Measurements from ENCODE around the gene AK4. TPM values are rescaled to one million over a fixed set of nuclear protein-coding genes. Genes with fewer than 3 reads are reported as not detected.

Gene AK4
- polyA plus RNA-seq, 1 donor (not counting 4 experiments of a cell fraction or from before 2014, with no cell fraction given): 90.0 TPM

DNA sequence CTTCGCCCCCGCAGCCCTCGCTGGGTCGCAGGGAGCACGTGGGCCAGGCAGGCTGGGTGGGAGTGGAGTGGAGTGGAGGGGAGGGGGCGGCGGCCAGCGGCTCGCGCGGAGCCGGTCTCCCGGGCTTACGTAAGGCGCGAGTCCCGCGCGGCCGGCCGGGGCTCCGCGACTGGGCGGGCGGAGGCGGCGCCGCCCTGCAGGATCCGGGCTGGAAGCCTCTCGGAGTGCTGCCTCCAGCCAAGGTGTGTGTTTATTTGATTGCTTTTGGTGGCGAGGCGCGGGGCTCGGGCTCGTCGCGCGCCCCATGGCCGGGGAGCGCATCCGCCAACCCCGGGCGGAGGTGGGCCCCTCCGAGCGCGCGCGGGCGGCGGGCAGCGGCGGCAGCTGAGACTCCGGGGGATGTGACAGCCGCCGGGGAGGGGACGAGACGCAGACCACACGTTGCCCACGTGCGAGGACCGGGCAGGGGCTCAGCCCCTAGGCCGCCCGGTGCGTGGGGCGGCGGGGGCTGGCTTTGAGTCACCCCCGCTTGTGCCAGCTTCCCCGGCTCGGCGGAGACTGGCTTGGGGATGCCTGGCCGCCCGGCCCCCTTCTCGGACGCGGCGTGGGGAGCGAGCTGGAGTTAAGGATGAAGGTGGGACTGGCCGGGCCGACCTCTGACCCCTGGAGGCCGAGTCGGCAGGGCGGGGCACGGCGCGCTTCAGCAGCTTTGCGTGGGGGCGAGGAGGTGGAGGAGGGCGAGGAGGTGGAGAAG is 402 bp upstream of the AK4 start:
- peaks cover 18% of the 10 kb centered on the region for H3K79me2 ChIP-seq (ENCODE audit: control insufficient read depth, insufficient read depth, low read length)

DNA sequence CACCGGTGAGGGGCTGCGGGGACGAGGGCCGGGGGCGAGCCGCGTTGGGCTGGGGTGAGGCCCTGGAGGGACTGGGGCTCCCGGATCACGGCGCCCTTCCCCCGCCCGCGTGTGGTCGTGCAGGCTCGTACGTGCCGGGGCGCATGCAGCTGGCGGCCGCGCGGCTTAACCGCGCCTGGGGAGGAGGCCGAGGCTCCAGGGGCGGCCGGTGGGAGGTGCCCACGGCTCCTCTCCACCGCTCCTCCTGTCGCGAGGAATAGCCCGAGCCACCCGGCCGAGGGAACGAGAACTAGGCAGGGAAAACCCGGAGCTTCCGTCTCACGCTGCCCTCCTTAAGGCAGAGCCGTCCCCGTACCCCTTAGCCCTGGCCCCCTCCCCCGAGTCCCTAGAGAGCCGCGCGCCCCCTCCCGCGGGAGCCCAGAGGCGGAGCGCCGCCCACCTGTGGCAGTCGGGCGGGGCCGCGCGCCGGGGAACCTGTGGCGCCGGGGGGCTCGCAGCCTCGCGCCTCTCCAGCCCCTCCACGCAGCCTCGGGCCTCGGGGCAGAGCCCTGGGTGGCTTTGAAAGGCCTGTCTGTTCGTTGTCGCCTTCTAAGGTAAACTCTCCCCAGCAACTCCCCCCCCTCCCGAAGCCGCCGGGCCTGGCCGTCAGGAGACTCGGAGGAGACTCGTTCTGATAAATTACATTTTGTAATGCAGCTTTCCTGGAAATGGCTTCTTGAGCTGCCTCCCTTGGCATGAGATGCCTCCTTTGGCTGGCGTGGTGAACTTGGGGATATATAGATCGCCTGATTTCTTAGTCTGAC is 746 bp downstream of the AK4 start:
- Histone ChIP-seq H3K27me3 (ENCODE audit: control insufficient read depth, extremely low read depth, insufficient read depth, low read length) (no peaks in the 10 kb centered on the region), H3K9me1 (ENCODE audit: control insufficient read depth, extremely low read depth, insufficient read depth, low read length) (peaks cover 2% of the 10 kb centered on the region), H3K9me3 (ENCODE audit: control insufficient read depth, low read depth, low read length) (no peaks in the 10 kb centered on the region), H3K9ac (ENCODE audit: control insufficient read depth, extremely low read depth, insufficient read depth, low read length) (peak overlapping the region; percentile 78), H4K20me1 (ENCODE audit: control insufficient read depth, extremely low read depth, insufficient read depth, low read length) (no peaks in the 10 kb centered on the region), H3K79me2 (ENCODE audit: control insufficient read depth, insufficient read depth, low read length) (peaks cover 28% of the 10 kb centered on the region), H3K27ac (ENCODE audit: control insufficient read depth, insufficient read depth, low read length) (peak overlapping the region; percentile 58), H3K4me1 (ENCODE audit: control insufficient read depth, extremely low read depth, insufficient read depth, low read length) (peaks cover 18% of the 10 kb centered on the region), H3K4me3 (ENCODE audit: control insufficient read depth in 2 of 3, extremely low read depth in 1 of 3, insufficient read depth in 2 of 3, low read depth in 1 of 3, low read length in 3 of 3) (peak overlapping the region; percentile 78 to 85 (median 85)), H3K36me3 (ENCODE audit: control insufficient read depth in 2 of 2, extremely low read depth in 1 of 2, insufficient read depth in 2 of 2, low read length in 2 of 2) (peaks cover 2 to 3% of the 10 kb centered on the region in 2 experiments), H2AFZ (ENCODE audit: control insufficient read depth, low read length) (peak overlapping the region; percentile 80), H3K4me2 (ENCODE audit: control insufficient read depth, extremely low read depth, insufficient read depth, low read depth, low read length) (peak overlapping the region; percentile 96)
- TF ChIP-seq EZH2 (IDR thresholded peaks at IDR 0.05; ENCODE audit: low read length): no peak
- TF ChIP-seq CTCF (optimal IDR thresholded peaks at IDR 0.05 in 1 of 3, IDR thresholded peaks at IDR 0.05 in 1 of 3, conservative IDR thresholded peaks at IDR 0.05 in 1 of 3; ENCODE audit: extremely low read depth in 1 of 3, insufficient read depth in 2 of 3, low read length in 3 of 3): no peak
- DNase-seq (ENCODE audit: low read depth, low spot score) (no peak), FAIRE-seq (no peak)
- dilution Hi-C loops (cut with MboI; ENCODE audit: extremely low pct_ligation_motif_present, low sequenced_read_pairs): no loop called here

More for the DNA sequence above, 402 bp upstream of the AK4 start:
- no peaks in the 10 kb centered on the region for H4K20me1 ChIP-seq (ENCODE audit: control insufficient read depth, extremely low read depth, insufficient read depth, low read length)
- peaks cover 15% of the 10 kb centered on the region for H3K4me1 ChIP-seq (ENCODE audit: control insufficient read depth, extremely low read depth, insufficient read depth, low read length)
- H3K4me3 ChIP-seq (ENCODE audit: control insufficient read depth in 2 of 3, extremely low read depth in 1 of 3, insufficient read depth in 2 of 3, low read depth in 1 of 3, low read length in 3 of 3): peak overlapping the region; percentile 80 to 85 (median 85)
- no peaks in the 10 kb centered on the region for H3K9me3 ChIP-seq (ENCODE audit: control insufficient read depth, low read depth, low read length)
- no peaks in the 10 kb centered on the region for H3K9me1 ChIP-seq (ENCODE audit: control insufficient read depth, extremely low read depth, insufficient read depth, low read length)
- H3K27me3 ChIP-seq (ENCODE audit: control insufficient read depth, extremely low read depth, insufficient read depth, low read length): no peaks in the 10 kb centered on the region
- DNase-seq (ENCODE audit: low read depth, low spot score) (no peak), FAIRE-seq (no peak)
- peak overlapping the region; percentile 63 for H3K4me2 ChIP-seq (ENCODE audit: control insufficient read depth, extremely low read depth, insufficient read depth, low read depth, low read length)
- H2AFZ ChIP-seq (ENCODE audit: control insufficient read depth, low read length): peak overlapping the region; percentile 79
- peak overlapping the region; percentile 78 for H3K9ac ChIP-seq (ENCODE audit: control insufficient read depth, extremely low read depth, insufficient read depth, low read length)
- dilution Hi-C loops (cut with MboI; ENCODE audit: extremely low pct_ligation_motif_present, low sequenced_read_pairs): no loop called here
- peaks cover 0 to 3% of the 10 kb centered on the region in 2 experiments for H3K36me3 ChIP-seq (ENCODE audit: control insufficient read depth in 2 of 2, extremely low read depth in 1 of 2, insufficient read depth in 2 of 2, low read length in 2 of 2)
- TF ChIP-seq EZH2 (IDR thresholded peaks at IDR 0.05; ENCODE audit: low read length) (no peak), CTCF (optimal IDR thresholded peaks at IDR 0.05 in 1 of 3, IDR thresholded peaks at IDR 0.05 in 1 of 3, conservative IDR thresholded peaks at IDR 0.05 in 1 of 3; ENCODE audit: extremely low read depth in 1 of 3, insufficient read depth in 2 of 3, low read length in 3 of 3) (no peak)
- H3K27ac ChIP-seq (ENCODE audit: control insufficient read depth, insufficient read depth, low read length): peak overlapping the region; percentile 52

Data from keratinocyte (primary cell).